ENCODE data around the gene SLC25A12.
A peak's percentile ranks its signal among the peaks of the same experiment; 100 is the strongest.

Gene SLC25A12

GRCh38 chr2:171889333-171889732 is 4.7 kb downstream of the SLC25A12 start:
- DNase-seq, result no peak

DNA sequence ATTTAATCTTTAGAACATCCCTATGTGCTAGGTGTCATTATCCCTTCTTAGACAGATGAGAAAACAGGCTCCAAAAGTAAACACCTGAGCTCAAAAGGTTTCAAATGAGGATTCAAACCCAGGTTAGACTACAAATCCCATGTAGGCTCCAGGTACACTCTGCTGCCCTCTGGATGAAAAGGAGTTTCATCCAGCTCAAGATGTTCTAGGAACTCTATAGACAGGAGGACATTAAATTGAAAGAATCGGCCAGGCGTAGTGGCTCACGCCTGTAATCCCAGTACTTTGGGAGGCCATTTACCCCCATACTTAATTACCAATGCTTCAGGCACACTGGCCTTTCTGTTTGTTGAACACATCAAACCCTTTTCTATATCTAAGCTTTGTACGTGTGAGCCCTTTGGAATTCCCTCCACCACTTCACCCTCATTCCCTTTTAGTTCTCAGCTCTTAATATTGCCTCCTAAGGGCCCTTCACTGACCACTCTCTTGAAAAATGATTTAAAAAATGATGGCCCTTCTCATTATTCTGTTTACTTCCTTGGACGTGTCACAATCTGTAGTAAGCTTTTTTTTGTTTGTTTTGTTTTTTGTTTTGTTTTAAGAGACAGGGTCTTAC is 10.7 kb downstream of the SLC25A12 start:
- no peak for DNase-seq

GRCh38 chr2:171882089-171882769 is 11.8 kb downstream of the SLC25A12 start:
- no peak for DNase-seq

GRCh38 chr2:171880774-171881173 is 13.3 kb downstream of the SLC25A12 start:
- DNase-seq, result no peak

DNA sequence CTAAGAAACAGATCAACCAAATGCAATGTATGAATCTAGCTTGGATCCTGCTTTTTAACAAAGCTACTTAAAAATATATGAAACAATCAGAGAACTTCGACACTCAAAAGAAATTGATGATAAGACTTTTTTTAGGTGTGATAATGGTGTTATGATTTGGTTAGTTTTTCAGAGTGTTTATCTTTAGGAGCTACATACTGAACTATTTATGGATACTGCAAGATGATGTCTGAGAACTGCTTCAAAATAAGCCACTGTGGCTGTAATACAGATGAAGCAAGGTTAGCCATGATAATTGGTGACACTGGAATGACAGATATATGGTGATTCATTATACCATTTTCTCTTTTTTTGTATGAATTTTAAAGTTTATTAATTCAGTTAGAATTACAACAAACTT is 14.2 kb downstream of the SLC25A12 start:
- no peak for DNase-seq

GRCh38 chr2:171878481-171878993 is 15.5 kb downstream of the SLC25A12 start:
- DNase-seq, result peak in 1 of 2 experiments; percentile 29

- no peak for DNase-seq
Measured at GRCh38 chr2:171874963-171875362, 19.1 kb downstream of the SLC25A12 start.

DNA sequence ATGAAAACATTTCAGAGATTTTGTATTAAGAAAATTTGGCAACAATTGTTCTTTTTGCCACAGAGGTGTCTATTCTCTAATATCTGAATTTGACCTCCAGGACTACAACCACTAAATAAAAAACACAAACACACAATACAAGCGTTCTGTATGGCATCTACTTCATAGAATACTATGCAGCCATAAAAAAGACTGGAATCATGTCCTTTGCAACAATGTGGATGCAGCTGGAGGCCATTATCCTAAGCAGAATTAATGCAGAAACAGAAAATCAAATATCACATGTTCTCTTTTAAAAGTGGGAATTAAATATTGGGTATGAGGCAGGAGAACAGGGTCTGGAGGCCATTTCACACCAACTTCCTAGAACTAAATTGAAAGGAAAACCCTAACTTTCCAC is 19.5 kb downstream of the SLC25A12 start:
- no peak for DNase-seq

DNA sequence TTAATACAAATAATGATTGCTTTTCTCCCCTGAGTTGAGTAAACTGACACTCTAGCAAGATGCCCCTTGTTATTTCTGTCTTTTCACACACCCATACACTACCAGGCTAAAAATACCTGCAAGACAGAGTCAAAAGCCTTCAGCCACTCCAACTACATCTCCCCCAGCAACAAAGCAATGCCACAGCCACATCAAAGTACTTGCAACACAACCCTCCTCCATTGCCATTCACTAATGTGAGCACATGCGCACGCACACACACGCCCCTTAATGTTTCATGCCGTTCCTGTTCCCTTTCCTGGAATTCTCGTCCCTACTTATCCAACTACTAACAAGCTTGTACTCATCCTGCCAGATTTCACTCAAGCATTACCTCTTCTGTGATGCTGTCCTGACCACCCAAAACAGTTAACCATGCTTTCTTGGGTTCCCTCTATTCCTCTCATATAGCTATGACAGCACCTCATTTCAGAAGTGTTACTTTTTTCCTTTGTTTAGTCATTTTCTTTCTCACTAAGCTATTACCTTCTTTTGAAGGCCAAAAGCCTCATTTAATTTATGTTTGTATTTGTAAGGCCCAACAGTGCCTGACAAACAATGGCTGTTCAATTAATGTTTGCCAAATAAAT is 29.6 kb downstream of the SLC25A12 start:
- no peak for DNase-seq

- no peak for DNase-seq
Measured at GRCh38 chr2:171862501-171862900, 31.5 kb downstream of the SLC25A12 start.

GRCh38 chr2:171858397-171858958 is 35.6 kb downstream of the SLC25A12 start:
- no peak for DNase-seq

DNA sequence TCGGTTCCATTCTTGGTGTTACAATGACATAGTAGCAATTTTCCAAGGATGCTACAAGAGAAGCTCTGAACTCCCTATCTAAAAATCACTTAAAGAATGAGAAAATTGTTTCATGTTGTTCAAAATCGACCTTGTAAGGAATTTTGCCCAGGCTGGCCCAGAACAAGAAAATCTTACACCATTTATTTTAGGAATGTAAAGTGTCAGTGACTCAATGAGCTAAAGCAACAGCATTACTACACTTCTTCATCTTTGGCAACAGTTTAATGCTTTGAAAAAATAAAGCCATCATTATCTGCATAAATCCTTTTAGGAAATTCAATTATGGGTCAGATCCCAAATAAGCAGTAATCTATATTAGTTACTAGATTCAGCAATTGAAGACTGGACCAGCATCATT is 38.6 kb downstream of the SLC25A12 start:
- DNase-seq, result no peak

GRCh38 chr2:171852366-171852888 is 41.6 kb downstream of the SLC25A12 start:
- DNase-seq, result no peak

DNA sequence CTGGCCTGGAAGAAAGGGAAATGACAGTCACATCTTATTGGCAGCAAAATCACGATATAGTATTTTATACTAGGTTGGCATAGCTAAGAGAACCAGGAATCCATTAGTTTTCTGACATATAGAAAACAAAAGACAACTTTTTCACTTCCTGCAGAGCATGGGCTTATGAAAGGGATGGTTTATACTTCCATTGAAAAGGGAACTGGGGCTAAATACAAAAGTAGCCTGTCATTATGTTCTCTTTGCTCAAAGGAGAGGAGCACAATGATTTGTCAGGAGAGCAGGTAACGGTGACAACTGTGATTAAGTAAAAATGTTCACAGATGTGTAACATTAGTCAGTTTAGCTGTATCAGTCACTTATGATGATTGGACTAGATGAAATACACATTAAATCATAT is 46.4 kb downstream of the SLC25A12 start:
- DNase-seq, result no peak

DNA sequence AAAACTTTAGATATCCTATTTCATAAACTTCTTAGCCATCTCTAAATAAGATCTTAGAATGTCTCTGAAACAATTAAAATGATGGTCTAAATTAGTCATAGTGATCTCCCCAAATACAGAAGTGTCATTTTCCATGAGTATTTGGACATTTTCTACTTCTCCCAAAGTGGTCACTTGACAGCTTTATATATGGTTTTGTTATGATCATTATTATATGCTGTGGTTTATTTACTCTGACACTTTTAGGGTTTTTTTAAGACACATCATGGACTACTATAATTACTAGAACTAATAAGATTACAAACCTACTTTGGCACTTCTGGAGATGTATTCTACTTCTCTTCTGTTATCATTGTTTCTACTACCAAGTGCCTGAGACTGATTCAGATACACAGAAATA is 47.1 kb downstream of the SLC25A12 start:
- DNase-seq, result no peak

- DNase-seq, result no peak
Measured at GRCh38 chr2:171841996-171842395, 52.0 kb downstream of the SLC25A12 start.

DNA sequence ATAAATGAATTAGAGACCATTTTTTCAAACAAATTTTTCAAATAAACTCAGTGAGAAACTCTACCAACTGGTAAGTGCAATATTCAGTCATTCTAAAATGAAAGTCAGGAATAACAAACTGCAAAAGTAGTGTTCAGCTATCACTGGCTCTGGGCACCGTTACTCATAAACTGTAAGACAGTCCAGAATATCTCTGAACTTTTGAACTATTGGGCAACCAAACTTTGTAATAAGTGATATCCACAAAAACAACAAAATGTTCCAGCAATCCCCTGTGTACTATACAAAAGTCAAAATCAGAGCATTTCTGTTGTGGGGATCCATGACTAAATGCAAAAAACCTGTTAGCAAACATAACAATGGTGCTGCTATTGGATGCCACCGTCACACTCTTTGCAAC is 56.3 kb downstream of the SLC25A12 start:
- no peak for DNase-seq

DNA sequence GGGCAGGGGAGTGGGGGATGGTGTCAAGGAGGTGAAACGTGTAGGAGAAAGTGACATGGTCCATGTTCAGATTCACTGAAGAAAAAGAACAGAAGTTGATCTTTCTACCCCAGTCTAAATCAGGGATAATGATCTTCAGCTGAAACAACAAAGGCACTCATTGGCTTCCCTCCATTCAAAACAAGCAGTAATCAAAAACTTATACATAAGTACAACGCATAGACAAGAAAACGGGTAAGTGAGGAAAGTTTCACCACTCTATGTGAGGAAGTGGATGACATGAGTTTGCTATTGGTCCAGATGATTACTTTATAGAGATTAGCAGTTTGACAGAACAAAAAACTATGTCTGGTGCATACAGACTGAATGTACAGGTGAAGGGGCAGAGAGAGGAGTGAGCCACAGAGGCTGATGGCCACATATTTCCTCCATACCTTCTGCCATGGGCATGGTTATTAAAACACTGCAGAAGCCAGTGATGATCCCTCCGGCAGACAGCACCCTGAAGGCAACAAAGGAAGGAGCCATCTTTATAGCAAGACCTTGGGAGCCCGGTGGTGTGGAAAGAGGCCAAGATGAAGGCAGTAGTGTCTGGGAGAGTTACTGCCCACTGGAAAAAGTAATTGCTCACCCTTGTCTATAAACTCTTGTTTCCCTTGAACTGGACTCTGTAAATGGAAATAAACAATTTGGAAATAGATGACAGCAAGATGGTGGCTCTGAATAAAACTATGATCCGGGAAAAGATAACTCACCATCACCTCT is 57.7 kb downstream of the SLC25A12 start:
- no peak for DNase-seq

GRCh38 chr2:171835386-171835785 is 58.7 kb downstream of the SLC25A12 start:
- DNase-seq, result no peak

DNA sequence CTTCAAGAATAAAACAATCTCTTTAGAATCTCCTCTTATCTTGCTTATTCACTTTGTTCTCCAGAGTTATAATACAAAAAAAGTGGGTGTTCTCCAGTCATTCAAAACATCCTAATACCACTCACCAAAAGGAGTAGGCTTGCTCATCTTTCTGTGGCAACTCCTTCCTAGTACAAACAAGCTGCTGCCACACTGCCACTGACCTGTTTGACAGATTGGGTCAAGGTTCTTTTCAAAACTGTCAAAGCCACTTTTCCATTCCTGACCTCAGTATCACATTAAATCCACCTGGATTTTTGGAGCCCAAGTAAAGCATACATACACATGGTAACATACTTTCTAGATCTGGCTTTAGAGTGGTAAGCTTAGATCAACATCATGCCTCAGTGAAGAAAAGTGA is 59.8 kb downstream of the SLC25A12 start:
- no peak for DNase-seq

DNA sequence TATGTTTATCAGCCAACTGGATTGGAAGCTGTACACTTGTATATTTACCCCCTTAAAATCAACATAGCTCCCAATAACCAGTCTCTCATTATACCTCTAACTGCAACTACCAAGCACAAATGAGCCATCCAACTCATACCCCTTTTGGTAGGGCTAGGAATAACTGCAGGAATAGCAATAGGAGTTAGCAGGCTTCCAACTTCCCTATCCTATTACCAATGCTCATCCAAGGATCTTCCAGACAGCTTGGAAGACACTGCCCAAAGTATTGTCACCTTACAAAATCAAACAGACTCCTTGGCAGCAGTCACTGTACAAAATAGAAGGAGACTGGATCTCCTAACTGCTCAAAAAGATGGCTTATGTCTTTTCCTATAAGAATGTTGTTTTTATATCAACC is 61.6 kb downstream of the SLC25A12 start:
- no peak for DNase-seq

GRCh38 chr2:171830039-171830438 is 64.0 kb downstream of the SLC25A12 start:
- no peak for DNase-seq

DNA sequence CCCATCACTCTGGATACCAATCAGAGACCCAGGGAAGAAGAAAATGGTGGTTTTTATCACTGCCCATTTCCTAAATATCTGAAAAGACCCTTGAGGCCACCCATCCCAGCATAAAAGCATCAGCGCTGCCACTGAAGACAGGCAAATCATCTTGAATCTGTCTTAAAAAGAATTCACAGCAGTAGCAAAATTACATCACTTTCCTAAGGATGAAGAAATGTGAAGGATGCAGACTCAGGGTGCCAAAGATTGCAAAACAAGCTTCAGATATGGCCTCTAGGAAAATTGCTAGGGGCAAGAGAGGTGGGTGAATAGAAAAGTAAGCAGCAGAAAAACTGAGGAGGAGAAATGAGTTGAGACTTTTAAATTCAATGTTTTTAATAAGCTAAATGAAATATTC is 70.0 kb downstream of the SLC25A12 start:
- DNase-seq, result no peak
